ENCODE results near the gene LACTBL1.
A peak's percentile ranks its signal among the peaks of the same experiment; 100 is the strongest.
"Not testable (repeated sequence)": the region's sequence is repeated elsewhere in the genome, so short reads cannot be mapped to it uniquely, and the experiment has no call there.

The LACTBL1 gene

GRCh38 chr1:22972760-22973159, at the start of gene LACTBL1:
Gene LACTBL1, minus strand, starts transcription at chr1:22972866. Its CDS starts 550 bp downstream, at chr1:22972316.
- no peak for DNase-seq

- no peak for DNase-seq
Observed at GRCh38 chr1:23021834-23022233, 49.2 kb upstream of the LACTBL1 start.

- no peak for DNase-seq
Observed at GRCh38 chr1:23020706-23021405, 48.2 kb upstream of the LACTBL1 start.

GRCh38 chr1:23019863-23020625, 47.4 kb upstream of the LACTBL1 start:
- peak; percentile 54 for DNase-seq

- DNase-seq = peak; percentile 99
Observed at GRCh38 chr1:23019094-23019862, 46.6 kb upstream of the LACTBL1 start, which contains the start of gene KDM1A. Gene KDM1A, plus strand, starts transcription at chr1:23019468. Its CDS starts 129 bp downstream, at chr1:23019597.

GRCh38 chr1:23018661-23019093, 46.0 kb upstream of the LACTBL1 start:
- peak; percentile 13 for DNase-seq

GRCh38 chr1:23013657-23014056, 41.0 kb upstream of the LACTBL1 start:
- DNase-seq = no peak

- DNase-seq = not testable (repeated sequence)
Observed at GRCh38 chr1:23010025-23010424, 37.4 kb upstream of the LACTBL1 start.

GRCh38 chr1:23008901-23009300, 36.2 kb upstream of the LACTBL1 start:
- DNase-seq = no peak

- DNase-seq = no peak
Observed at GRCh38 chr1:23007106-23007505, 34.4 kb upstream of the LACTBL1 start.

GRCh38 chr1:23004769-23005168, 32.1 kb upstream of the LACTBL1 start:
- DNase-seq = not testable (repeated sequence)

- no peak for DNase-seq
Observed at GRCh38 chr1:23004112-23004511, 31.4 kb upstream of the LACTBL1 start.

- DNase-seq = not testable (repeated sequence)
Observed at GRCh38 chr1:23002218-23002617, 29.6 kb upstream of the LACTBL1 start.

GRCh38 chr1:23000133-23000532, 27.5 kb upstream of the LACTBL1 start:
- not testable (repeated sequence) for DNase-seq

- DNase-seq = not testable (repeated sequence)
Observed at GRCh38 chr1:22997528-22997927, 24.9 kb upstream of the LACTBL1 start.

- no peak for DNase-seq
Observed at GRCh38 chr1:22995774-22996173, 23.1 kb upstream of the LACTBL1 start.

- DNase-seq = not testable (repeated sequence)
Observed at GRCh38 chr1:22993220-22993795, 20.6 kb upstream of the LACTBL1 start.

- DNase-seq = not testable (repeated sequence)
Observed at GRCh38 chr1:22992384-22992783, 19.7 kb upstream of the LACTBL1 start.

- DNase-seq = no peak
Observed at GRCh38 chr1:22983944-22984343, 11.3 kb upstream of the LACTBL1 start.

GRCh38 chr1:22980471-22980790, 7.8 kb upstream of the LACTBL1 start:
- not testable (repeated sequence) for DNase-seq

GRCh38 chr1:22978299-22978698, 5.6 kb upstream of the LACTBL1 start:
- no peak for DNase-seq

GRCh38 chr1:22976461-22977243, 4.0 kb upstream of the LACTBL1 start:
- peak; percentile 83 for DNase-seq
